Tibial nerve (tissue), 4 donors: ENCODE measurements around the gene CFHR5.

Source experiments
- EP300 ChIP-seq, 2 donors: sonication (generic); formaldehyde crosslinking; IDR thresholded peaks; one replicate each; pipeline ENCODE4 v1.6.1; 2017; ENCODE audit warnings: antibody characterized with exemption in 2 of 2, mild to moderate bottlenecking in 1 of 2
- POLR2A ChIP-seq, 2 donors: fragments of 450-650 bp; IDR thresholded peaks; one replicate each; pipeline ENCODE4 v1.6.1; 2017; ENCODE audit warnings: antibody characterized with exemption in 2 of 2, mild to moderate bottlenecking in 2 of 2, moderate library complexity in 2 of 2
- TF ChIP-seq, protein P1 (sequence below), 5 experiments: fragments of 200-600 bp in 3 of 5; fragments of 450-650 bp in 2 of 5; sonication (generic) in 3 of 5; IDR thresholded peaks; one replicate each; pipeline ENCODE4 v1.5.1; 2016 to 2019; ENCODE audit warnings: antibody characterized with exemption in 5 of 5, mild to moderate bottlenecking in 3 of 5, moderate library complexity in 2 of 5

DNA sequence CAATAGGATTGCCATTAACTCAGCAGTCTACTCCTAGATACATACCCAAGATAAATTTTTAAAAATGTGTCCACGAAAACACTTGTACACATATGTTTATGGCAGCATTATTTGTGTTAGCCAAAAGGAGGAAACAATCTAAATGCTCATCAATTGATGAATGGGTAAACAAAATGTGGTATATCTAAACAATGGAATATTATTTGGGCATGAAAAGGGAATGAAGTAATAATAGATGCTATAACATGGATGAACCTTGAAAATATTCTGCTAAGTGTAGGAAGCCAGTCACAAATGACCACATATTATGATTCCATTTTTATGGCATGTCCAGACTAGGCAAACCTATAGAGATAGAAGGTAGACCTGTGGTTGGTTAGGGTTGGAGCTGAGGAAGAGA, 34.3 kb downstream of the CFHR5 start:
- TF ChIP-seq, protein P1, sequence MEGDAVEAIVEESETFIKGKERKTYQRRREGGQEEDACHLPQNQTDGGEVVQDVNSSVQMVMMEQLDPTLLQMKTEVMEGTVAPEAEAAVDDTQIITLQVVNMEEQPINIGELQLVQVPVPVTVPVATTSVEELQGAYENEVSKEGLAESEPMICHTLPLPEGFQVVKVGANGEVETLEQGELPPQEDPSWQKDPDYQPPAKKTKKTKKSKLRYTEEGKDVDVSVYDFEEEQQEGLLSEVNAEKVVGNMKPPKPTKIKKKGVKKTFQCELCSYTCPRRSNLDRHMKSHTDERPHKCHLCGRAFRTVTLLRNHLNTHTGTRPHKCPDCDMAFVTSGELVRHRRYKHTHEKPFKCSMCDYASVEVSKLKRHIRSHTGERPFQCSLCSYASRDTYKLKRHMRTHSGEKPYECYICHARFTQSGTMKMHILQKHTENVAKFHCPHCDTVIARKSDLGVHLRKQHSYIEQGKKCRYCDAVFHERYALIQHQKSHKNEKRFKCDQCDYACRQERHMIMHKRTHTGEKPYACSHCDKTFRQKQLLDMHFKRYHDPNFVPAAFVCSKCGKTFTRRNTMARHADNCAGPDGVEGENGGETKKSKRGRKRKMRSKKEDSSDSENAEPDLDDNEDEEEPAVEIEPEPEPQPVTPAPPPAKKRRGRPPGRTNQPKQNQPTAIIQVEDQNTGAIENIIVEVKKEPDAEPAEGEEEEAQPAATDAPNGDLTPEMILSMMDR (IDR thresholded peaks at IDR 0.05), result no peak
- TF ChIP-seq POLR2A (IDR thresholded peaks at IDR 0.05) (no peak), EP300 (IDR thresholded peaks at IDR 0.05) (no peak)
